Measurements from ENCODE around the gene DNTT.
"Not testable (repeated sequence)": the region's sequence is repeated elsewhere in the genome, so short reads cannot be mapped to it uniquely, and the experiment has no call there.

Gene DNTT

DNA sequence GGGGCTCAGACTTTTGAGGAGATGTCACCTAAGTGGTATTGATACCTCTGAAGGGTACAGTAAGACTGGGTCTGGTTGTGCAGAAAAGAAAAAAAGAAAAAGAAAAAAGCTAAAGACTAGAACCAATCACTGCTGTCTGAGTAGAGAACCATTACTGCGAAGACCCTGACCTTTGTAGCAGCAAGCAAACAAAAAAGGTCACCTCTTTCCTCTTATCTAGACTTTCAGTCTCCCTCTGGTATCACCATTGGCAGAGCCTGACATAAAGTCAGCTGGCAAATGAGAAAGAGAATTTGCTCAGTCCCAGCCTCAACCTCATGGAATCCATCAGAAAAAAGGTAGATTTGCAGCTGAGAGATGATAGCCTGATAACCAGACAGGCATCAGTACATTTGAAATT lies 2.6 kb upstream of the DNTT start:
- in situ Hi-C loops (cut with MboI; ENCODE audit: low sequenced_read_pairs): no loop called here

GRCh38 chr10:96305019-96305418 lies 785 bp downstream of the DNTT start:
- in situ Hi-C loops (cut with MboI; ENCODE audit: low sequenced_read_pairs): no loop called here

GRCh38 chr10:96306516-96306915 lies 2.3 kb downstream of the DNTT start:
- in situ Hi-C loops (cut with MboI; ENCODE audit: low sequenced_read_pairs): no loop called here

DNA sequence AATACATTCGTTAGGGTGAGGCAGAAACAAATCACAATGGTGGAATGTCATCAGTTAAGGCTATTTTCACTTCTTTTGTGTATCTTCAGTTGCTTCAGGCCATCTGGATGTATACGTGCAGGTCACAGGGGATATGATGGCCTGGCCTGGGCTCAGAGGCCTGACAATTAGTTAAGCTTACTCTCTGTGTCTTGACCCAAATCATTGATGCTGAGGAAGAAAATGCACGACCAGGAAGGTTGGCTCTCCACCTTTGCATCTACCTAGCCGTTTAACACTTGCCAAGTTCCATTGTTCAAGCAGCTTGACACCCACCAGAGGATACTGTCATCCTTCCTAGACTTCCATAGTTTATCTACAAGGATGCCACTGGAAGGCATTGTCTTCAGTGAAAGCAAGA lies 4.6 kb downstream of the DNTT start:
- in situ Hi-C loops (cut with MboI; ENCODE audit: low sequenced_read_pairs): not testable (repeated sequence)

DNA sequence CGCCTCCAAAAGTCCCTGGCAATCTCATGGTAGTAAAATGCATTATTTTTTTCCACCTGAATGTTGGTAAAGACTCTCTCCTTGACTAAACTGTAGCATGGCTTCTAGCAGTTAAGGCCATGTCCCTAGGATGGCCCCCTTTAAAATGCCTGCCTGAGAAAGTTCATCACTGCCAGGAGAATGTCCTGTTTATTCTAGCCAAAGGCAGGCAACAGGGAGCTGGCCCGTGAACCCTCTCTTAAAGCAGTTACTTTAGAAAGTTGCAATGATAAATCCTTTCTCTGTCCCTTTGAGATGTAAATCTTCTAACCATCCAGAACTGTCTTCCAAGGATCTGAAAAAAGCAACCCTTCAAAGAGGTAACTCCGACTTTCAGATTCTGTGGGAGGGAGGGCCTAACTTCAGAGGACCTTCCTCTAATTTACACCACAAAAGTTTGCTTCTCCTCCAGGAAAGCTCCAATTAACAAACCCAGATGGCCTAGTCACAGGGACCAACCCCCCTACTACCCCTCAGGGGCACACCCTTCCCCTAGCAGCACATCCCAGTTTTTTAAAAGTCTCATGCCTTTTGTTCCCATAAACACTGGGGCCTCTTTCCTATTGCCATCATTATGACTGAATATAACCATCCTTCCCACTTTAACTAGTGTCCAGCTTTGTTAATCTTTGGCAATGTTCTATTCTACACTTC lies 5.5 kb downstream of the DNTT start:
- in situ Hi-C loops (cut with MboI; ENCODE audit: low sequenced_read_pairs): no loop called here

DNA sequence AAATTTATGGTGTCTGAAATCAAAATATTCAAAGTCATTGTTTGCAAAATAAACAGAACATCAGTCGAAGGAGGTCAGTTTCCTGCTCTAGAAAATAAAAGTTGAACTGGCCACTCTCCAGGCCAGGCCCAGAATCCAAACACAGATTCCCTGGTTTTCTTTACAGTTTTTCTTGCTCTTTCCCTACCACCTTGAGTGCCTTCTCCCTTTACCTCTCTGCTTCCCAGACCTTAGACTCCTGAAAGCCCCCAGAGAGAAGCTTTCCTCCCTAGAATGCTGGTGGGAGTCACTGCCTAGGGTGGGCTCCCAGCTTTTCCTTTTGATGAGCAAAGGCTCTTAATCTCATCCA lies 6.1 kb downstream of the DNTT start:
- in situ Hi-C loops (cut with MboI; ENCODE audit: low sequenced_read_pairs): no loop called here

DNA sequence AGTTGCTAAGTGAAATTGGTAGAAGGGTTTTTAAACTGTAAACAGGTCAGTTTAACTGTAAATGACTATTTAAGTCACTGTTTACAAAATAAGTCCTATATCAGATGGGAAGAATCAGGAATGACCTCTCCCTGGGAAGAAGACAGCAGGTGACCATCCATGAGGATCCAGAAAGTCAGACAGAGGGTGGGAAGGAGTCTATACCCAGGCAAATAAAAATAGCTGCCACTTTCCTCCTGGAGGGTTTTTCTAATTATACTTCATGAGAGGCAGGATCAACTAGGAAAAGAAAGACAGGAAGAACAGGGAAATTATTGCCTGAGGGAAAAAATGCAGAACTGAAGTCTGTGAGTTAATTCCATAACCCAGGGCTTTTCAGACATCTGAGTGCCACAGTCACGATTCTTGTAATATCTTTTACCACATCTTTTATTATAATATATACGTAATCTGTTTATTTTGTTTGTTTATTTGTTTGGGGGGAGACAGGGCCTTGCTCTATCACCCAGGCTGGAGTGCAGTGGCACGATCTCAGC lies 7.0 kb downstream of the DNTT start:
- in situ Hi-C loops (cut with MboI; ENCODE audit: low sequenced_read_pairs): no loop called here

DNA sequence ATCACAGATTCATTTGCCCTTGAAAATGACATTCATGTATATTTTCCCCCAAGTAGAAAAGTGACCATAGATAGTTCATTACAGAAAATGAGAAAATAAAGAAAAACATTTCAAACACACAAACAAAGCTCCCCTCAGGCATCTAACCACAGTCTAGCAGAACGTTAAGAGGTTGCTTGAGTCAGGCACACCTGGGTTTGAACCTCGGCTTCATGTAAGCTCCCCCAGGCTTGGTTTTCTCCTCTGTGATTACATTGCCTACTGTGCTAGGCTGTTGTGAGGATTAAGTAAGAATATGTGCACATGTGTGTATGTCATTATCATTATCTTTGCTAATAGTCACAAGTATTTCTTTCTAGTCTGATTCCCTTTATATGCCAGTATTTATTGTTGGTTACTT lies 9.1 kb downstream of the DNTT start:
- in situ Hi-C loops (cut with MboI; ENCODE audit: low sequenced_read_pairs): no loop called here

DNA sequence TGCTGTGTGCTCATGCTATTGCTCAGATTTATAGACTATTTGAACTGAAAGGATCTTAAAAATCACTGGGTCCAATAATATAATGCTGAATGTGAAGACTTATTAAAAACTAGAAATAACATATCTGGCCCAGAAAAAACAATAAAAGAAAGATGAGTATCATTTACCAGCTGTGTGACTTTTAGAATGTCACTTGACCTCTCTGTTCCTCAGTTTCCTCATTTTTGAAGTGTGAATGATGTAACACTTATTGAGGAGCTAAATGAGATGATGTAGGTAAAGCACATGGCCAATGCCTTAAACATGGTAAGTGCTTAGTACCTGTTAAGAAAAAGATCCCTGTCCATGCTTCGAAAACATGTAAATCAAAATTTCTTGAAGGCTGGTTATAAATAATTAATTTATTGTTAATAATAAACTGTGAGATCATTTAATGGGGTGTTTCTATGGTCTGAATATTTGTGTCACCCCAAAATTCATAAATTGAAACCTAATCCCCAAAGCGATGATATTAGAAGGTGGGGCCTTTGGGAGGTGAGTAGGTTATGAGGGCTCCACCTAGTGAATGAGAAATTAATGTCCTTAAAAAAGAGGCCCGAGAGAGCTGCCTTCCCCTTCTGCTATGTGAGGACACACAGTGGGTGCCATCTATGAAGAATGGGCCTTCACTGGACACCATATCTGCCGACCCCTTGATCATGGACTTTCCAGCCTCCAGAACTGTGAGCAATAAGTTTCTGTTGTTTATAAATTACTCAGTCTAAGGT lies 13.0 kb downstream of the DNTT start:
- in situ Hi-C loops (cut with MboI; ENCODE audit: low sequenced_read_pairs): no loop called here

- in situ Hi-C loops (cut with MboI; ENCODE audit: low sequenced_read_pairs): no loop called here
Measured at GRCh38 chr10:96319754-96320474, 15.7 kb downstream of the DNTT start.

DNA sequence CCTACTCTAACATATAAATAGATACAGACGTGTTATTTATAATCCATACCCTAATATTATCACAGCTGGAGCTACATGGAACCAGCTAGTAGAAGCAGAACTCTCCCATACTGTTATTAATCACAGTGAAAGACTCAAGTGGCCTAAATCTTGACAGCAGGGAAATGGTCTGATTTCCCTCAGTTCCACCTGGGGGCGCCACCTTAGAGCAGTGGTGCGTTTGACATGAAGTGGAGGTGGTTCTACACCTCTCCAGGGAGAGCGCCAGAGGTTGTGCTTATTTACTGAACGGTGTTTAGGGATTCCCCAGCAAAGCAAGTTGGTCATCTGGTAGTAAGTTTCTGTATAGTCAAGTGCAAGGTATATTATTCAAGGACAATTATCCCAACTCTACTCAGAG lies 17.6 kb downstream of the DNTT start:
- in situ Hi-C loops (cut with MboI; ENCODE audit: low sequenced_read_pairs): no loop called here

- in situ Hi-C loops (cut with MboI; ENCODE audit: low sequenced_read_pairs): no loop called here
Measured at GRCh38 chr10:96322275-96322674, 18.0 kb downstream of the DNTT start.

- in situ Hi-C loops (cut with MboI; ENCODE audit: low sequenced_read_pairs): no loop called here
Measured at GRCh38 chr10:96324447-96324846, 20.2 kb downstream of the DNTT start.

GRCh38 chr10:96325719-96326373 lies 21.6 kb downstream of the DNTT start:
- in situ Hi-C loops (cut with MboI; ENCODE audit: low sequenced_read_pairs): no loop called here

- in situ Hi-C loops (cut with MboI; ENCODE audit: low sequenced_read_pairs): no loop called here
Measured at GRCh38 chr10:96327462-96327861, 23.2 kb downstream of the DNTT start.

DNA sequence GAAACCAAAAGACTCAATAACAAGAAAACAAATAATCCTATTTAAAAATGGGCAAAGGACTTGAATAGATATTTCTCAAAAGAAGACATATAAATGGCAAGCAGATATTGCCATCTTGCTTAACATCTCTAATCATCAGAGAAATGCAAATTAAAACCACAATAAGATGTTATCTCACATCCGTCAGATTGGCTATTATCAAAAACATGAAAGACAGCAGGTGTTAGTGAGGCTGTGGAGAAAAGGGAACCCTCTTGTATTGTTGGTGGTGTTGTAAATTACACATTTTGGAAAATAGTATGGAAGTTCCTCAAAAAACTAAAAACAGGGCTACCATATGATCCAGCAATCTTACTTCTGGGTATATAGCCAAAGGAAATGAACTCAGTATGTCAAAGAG lies 28.9 kb downstream of the DNTT start:
- in situ Hi-C loops (cut with MboI; ENCODE audit: low sequenced_read_pairs): no loop called here

DNA sequence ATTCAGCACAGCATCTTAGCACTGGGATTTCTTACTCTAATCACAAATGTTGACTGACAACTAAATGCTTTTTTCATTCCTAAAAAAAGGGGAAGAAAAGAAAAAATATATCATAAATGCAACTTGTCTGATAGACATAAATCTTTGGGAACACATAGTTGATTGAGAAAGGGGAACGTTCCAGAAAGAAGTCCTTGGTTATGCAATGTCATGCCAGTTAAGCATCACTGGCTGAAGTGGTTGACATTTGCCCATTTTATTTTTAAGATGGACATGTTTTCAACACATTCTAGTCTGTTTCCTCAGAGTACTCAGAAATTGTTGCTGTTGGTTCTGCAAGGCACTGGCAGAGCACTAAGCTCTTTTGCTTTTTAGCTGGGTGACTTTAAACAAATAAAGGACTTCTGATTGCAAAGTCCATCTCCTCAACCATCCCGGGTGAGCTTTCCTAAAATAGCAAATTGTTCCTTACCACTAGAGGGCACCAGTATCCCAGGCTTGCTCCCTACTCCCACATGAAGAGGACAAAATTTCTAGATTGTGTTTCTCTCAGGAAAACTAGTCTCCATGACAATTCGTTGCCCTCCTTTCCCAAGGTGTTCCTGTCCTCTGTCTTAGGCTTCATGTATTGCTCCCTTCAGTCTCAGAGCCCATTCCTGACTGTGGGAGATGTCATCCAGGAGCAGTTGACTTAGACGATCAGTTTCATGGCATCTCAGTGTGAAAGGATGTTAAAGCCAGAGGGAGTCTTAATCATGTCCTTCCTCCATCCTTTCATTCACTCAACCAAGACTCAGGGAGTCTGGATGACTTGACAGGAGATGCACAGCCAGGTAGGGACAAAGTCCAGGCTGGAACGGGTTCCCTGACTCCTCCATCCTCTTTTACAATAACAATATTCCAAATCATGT lies 30.6 kb downstream of the DNTT start:
- in situ Hi-C loops (cut with MboI; ENCODE audit: low sequenced_read_pairs): no loop called here

- in situ Hi-C loops (cut with MboI; ENCODE audit: low sequenced_read_pairs): no loop called here
Measured at GRCh38 chr10:96337106-96337505, 32.9 kb downstream of the DNTT start.

- in situ Hi-C loops (cut with MboI; ENCODE audit: low sequenced_read_pairs): no loop called here
Measured at GRCh38 chr10:96338279-96338925, 34.2 kb downstream of the DNTT start.

DNA sequence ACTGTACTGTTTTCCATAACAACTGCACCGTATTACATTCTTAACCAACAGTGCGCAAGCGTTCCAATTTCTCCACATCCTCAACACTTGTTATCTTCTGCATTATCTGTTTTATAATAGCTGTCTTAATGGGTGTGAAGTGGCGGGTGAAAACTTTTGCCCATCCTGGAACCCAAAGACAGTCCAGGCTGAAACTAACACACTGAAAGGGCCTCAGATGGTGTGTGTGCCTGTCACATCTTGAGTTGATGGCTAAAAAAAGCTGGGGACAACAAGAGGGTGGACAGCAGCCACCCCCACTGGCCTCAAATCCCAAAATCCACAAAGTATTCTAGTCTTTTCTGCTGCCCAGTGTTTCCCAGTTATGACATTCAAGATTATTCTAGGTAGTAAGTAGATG lies 35.1 kb downstream of the DNTT start:
- in situ Hi-C loops (cut with MboI; ENCODE audit: low sequenced_read_pairs): no loop called here

All from HL-60/S4 treated with phorbol 12-myristate 13-acetate at 8.2 ng/mL for 4 days and 3 days (cell line).